NCI-H82 treated with DMSO at 0.1 percent for 48 hours (cell line): ENCODE results near the gene HRH1.

Experiments used
- DNase-seq: peaks from one replicate; lab custom pipeline; 2025; ENCODE audit not compliant: unreplicated experiment; lab: John Stamatoyannopoulos, UW

The HRH1 gene

DNA sequence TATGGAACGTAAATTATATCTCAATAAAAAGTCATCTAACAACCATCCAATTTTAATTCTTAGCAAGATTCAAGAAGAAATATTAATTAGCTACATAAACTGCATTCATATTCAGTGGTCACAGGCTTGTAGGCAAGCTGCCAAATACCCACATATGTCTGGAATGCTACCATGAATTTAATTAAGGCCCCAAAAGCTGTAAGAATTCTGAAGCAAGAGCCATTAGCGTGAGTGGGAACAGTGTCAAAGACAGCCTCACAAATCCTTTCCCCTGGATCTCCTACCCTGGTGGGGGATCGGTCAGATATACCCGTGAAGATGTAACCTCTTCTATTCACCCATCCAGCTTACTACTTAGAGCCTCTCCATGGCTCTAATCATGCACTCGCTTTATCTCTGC lies 157.9 kb downstream of the HRH1 start:
- no peak for DNase-seq
